ENCODE results near the gene PTS.

PTS gene

DNA sequence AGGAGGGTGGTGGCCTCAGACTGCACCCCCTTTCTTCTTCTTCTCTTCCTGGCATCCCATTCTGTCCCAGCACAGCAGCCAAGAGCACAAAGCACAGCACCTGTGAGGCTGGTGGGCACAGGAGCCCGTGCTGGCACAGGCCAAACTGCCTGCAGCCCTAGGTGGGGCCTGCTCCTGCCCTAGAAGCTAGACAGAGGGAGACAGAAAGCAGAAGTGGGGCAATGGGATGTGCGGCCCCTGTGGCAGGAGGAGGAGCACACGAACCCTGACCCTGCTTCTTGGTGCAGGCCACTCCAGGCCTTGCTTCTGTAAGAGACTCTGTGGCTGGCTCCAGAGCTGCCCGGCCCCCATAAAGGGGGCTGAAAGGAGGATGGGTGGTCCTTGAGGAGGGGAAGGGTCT lies 3.9 kb upstream of the PTS start:
- no peak for DNase-seq

DNA sequence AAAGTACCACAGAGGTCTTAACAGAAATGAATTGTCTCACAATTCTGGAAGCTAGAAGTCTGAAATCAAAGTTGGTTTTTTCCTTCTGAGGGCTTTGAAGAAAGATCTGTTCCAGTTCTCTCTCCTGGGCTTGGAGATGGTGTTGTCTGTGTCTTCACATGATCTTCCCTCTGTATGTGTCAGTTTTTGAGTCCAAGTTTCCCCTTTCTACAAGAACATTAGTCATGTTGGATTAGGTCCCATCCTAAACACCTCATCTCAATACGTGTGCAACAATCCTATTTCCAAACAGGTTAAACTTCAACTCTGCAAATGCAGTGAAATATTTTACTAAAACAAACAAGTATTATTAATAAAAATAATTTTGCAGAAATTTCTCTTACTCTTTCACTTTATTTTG lies 3.1 kb upstream of the PTS start:
- DNase-seq, result peak; percentile 17 to 39

DNA sequence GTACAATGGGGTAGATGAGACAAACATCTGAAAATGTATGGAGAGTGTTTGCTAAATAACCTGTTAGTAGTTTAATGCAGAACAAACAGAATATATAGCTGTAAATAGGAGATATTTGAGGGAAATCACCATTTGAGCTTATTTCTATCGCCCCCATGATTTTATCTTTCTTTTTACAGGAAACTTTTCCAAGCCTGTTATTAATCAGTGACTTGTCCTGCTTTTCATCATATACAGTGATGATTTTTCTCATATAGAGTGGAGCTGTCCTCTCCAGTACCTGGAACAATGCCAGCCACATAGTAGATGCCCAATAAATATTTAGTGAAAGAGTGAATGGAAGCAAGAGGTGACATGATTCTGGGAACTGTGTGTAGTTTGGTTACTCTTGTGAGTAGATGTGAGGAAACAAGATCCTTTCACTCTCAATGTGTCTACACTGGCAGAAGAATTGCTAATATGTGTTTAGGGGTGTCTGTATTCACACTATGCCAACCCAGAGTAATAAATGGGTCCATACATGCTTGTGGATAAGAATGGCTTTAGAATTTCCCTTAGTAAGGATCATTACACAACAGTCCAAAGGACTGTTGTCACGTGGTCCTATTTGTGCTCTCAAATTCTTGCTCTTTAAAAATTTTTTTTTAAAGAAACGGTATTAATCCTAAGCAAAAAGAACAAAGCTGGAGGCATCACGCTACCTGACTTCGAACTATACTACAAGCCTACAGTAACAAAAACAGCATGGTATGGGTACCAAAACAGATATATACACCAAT lies 2.3 kb upstream of the PTS start:
- no peak for DNase-seq

DNA sequence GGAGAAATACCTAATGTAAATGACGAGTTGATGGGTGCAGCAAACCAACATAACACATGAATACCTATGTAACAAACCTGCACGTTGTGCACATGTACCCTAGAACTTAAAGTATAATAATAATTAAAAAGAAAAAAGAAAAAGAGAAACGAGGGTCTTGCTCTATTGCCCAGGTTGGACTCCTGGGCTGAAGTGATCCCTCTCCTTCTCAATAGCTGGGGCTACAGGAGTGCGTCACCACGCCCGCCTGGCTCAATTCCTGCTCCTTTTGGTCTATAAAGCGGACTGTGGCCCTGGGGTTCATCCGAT lies 521 bp upstream of the PTS start:
- DNase-seq, result no peak

DNA sequence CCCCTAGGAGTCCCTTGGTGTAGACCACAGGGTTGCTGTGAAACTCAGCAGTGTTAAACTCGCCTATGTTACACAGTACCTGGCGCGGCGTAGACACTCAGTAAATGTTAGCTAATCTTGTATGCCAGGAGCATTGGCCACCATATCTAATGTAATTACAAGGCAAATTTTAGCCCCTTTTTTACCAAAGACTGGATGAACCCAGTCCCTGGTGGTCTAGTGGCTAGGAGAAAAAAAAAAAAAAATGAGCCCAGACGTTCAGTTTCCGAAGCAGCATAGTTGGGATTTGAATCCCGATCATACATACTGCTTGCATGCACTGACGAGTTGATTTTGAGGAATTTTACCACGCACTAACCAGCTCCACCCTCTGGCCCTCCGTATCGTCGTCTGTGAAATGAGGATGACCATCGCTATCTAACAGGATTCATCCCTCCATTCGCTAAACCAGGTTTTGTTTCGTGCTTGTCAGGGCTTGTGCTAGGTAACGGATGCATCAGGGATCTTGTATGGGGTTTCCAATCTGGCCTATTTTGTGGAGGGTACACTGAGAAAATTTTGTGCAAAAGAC lies 688 bp downstream of the PTS start:
- DNase-seq, result peak in 1 of 2 donors; percentile 23

DNA sequence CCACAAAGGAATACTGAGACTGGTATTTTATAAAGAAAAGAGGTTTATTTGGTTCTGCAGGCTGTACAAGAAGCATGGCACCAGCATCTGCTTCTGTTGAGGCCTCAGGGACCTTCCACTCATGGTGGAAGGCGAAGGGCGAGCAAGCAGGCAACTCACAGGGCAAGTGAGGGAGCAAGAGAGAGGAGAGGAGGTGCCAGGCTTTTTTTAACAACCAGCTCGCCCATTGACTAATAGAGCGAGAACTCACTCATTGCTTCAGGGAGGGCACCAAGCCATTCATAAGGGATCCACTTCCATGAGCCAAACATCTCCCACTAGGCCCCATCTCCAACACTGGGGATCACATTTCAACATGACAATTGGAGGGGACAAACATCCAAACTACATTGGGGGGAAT lies 1.2 kb downstream of the PTS start:
- no peak for DNase-seq

DNA sequence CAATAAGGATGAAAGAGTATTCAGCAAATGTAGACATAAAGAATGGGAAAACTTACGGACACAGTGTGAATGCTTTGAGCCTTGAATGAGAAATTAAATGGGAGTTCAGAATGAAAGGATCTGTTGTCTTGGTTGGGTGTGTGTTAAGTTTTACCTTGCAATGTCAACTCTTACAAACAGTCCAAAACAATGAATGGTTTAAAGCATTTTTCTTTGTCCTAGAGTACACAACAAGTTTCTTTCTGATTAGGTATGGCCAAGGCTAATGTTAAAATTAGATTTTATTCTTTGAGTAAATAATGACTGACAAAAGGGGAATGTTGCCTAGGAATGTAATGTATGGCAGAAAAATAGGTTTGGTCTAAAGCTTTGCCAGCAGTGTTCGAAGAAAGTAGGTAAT lies 2.5 kb downstream of the PTS start:
- no peak for DNase-seq

DNA sequence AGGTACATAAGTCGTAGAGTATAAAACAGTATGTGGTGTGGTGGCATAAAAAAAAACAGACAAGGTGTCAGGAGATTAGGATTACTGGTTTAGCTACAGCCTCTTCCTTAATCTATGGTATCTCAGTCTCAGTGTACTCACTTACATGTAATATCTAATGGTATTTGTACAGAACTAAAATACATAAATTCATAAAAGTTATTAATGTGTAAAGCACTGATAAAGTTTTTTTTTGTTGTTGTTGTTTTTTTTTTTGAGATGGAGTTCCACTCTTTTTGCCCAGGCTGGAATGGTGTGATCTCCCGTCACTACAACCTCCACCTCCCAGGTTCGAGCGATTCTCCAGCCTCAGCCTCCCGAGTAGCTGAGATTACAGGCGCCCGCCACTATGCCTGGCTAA lies 2.9 kb downstream of the PTS start:
- DNase-seq, result no peak

DNA sequence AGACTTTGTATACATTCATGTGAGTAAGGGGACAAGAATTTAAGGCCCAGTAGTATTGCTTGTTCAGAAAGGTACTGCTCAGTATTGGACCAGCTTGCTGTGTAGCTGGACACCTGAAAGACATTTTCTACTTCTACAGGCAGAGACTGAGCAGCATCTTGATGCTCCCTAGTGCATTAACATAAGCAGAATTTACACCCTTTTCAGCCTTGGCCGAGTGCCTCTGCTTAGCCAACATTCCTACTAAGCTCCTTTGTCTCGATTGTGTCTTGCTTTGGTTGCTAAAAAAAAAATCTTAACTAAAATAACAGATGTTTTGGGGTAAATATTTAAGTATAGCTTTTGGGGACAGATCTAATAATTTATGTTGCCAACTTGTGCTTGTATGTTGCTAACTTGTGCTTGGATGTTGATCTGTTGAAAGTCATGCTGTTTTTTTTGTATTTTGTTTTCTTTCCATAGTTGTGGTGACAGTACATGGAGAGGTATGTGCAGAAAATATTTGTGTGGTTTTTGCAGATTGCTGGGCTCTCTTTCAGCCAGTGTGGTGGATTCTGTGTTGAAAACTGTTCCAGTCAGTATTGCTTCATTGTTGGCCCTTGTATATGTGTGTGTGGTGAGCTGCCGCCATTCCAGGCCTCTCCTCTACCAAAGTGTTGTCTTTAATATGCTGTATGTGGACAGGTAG lies 3.7 kb downstream of the PTS start:
- DNase-seq, result no peak

DNA sequence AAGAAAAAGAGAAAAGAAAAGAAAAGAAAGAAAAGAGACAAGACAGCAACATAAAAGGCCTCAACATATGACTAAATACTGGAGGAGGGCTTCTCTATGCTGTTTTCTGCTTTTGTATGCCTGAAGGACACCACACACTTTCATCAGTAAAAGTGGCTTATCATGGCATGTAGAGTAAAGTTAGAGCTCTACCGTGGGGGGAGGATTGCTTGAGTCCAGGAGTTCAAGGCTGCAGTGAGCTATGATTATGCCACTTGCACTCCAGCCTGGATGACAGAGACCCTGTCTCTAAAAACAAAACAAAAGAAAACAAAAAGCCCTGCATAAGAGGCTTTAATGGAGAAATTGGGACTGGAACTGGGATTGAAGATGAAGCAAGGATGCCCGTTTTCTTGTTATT lies 5.7 kb downstream of the PTS start:
- DNase-seq, result no peak

DNA sequence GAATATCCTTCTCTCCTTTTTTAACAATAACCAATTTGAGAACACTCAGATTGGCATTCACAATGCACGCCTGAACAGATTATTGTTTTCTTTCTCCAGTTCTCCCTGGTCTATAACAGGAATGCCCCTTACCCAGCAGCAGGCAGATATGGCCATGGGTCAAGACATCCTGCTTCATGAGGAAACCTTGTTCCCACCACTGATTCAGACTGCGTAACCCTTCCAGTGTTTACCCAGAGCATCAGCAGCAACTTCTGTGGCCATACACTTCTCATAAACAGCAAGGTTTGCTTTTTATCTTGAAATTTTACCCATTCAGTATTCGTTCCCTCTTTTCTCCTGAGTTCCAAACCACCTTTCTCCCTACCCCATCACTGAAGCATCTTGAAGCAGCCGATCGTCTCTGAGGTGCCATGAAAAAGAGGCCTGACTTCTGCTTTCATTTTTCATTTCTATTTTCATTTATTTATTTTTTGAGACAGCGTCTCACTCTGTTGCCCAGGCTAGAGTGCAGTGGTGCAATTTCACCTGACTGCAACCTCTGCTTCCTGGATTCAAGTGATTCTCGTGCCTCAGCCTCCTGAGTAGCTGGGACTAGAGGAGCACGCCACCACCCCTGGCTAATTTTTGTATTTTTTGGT lies 9.6 kb downstream of the PTS start:
- no peak for DNase-seq

DNA sequence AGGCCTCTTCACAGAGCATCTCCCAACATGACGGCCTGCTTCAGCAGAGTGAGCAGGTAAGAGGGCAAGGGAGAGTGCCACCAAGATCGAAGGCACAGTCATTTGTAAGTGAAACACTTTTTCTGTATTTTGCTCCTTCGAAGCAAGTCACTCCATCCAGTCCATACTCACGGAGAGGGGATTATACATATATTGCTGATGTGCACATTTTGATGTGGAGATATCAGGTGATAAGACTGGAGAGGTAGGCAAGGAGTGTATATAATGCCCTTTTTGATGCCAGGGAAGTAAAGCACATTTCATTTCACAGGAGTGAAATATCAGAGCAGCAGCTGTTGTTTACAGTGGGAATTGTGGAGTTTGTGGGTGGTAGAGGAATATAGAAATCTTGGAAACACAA lies 11.2 kb downstream of the PTS start:
- no peak for DNase-seq

DNA sequence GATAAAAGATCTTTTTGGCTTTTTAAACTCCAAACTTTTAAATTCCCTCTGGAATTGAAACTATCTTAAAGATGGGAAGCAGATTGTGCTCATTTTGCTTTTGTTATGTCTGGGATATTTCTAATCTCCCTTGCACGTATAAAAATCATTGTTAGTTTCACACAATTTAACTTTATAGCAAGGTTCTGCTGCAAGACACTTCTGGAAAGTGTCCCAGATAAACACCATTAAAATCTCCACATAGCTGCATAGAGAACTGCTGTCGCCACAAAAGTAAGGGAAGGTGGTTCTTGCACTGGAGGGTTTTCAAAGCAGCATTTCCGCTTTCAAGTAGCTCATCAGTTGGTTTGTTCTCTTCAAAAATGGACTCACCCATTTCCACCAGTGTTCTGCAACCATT lies 11.8 kb downstream of the PTS start:
- DNase-seq, result no peak

DNA sequence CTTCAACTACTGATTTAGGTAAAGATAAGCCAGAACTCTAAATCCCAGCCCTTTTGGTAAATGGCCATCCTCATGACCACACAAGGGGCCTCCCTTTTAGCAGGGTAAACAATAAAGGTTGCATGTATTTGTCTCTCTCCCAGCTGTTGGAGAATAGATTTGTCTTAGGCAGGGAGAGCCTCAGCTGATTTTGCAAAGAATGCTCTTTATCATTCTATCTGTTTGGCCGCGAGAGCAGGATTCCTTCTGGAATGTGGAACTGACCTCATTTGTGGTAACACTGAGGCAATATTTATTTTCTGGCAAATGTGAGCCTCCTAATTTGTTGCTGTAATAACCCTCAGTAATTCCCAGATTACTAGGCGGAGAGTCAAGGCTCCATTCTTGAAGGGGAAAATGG lies 15.3 kb downstream of the PTS start:
- DNase-seq, result no peak

DNA sequence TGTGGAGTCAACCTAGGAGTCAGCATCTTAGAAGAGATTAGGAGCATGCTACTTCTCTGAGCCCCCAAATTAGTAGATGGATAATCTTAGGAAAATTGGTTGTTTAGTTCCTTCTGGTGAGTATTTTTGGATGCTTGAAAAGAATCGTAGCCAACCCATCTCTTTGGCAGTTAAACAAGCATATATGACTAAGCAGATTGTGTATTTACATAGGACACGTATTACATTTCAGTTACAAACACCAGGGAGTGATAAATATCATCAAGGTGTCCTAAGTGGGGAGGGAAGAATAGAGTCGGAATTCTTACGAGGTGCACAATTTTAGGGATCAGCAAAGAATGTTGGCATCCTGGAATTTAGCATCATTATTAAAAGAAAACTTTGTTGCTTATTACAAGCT lies 21.0 kb downstream of the PTS start:
- no peak for DNase-seq

DNA sequence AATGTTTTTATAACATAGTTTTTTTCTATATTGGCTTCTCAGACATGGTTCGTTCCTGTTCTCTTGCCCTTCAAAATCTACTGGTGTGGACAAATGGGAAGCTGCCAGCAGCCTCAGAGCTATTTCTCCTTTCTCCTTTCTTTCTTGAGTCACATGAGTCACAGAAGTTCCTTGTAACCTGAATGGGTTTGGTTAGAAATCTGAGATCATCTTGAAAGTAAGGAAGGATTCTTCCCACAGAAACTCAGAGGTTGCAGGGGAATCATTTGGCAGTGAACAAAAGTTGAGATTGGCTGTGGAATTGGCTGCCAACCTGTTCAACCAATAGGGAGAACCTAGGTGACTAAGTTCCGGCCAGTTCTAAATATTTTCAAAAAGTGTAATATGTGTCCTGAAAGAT lies 22.0 kb downstream of the PTS start:
- DNase-seq, result peak; percentile 60 to 63

DNA sequence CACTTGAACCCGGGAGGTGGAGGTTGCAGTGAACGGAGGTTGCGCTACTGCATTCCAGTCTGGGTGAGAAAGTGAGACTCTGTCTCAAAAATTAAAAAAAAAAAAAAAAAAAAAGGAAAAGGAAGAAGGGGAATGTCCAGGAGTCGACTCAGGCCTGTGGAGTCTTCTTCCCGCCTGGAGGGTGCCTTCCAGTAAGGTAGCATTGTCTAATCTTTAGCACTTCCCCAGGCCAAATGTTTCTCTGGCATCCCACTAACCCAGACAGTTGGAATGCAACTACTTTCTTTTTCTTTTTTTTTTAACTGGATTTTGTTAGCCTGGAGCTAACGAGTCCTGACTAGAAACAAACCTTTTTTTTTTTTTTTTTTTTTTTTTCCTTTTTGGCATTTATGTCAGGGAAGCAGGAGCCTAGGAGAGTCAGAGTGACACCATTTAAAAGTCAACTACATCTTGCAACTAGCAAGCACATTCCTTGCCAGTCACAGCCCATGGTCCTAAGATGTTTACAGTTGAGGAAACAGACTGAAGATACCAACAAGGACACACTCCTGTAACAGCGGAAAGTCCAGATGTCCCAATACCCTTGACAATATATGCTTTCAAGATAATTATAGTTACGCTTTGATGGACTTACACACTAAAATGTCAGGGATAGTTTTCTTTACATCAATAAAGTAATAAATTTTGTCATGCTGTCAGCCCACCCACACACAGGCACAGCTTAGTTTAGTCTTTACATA lies 23.8 kb downstream of the PTS start:
- DNase-seq, result no peak

DNA sequence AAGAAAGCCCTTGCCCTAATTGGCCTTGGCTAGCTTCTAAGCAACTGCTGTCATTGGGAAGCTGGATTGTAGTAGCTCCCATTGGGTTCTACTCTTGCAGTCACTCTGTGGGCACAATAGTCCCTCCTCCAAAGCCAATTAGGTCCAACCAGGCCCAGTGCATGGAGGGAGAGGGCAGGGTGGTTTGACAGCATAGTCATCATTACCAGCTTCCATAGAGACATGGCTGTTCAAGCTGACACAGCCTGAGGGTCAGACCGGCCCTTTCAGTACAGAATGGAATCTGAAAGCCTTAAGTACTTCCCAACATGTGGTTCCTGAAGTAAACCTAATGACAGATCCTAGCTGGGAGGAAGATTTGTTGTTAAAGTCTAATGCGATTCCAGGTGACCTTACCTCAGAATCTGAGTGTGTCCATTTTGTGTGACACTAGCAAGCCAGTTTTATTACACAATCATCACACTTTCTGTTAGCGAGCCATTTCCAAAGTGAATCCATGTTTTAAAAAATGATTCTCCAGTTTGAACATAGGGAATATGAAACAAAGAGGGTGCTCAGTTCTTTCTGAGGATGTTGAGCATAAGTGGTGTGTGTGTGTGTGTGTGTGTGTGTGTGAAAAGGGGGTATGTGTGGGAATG lies 27.5 kb downstream of the PTS start:
- no peak for DNase-seq

DNA sequence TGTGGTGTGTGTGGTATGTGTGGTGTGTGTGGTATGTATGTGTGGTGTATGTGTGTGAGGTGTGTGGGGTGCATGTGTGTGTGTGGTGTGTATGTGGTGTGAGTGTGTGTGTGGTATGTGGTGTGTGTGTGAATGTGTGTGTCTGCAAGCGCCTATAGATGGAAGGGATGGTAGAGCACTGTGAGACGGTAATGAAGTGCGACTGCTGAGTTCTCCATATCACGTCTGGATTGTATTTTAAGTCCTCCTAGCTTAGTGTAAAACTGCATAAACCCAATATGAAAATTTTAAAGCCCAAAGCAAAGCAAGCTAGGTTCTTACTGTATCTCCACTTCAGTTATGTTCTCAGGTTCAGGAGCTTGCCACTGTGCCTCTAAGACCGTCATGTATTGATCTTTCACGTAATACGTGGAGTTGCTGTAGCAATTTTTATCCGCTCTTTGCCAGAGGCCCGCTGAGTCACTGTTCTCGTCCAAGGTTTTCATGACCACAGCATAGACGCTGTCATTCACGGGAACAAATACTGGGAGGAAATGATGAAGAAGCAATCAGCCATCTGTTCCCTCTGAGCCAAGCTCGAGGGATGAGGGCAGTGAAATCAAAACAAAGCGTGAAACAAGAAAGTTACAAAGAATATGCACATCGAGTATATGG lies 29.0 kb downstream of the PTS start:
- DNase-seq, result peak in 1 of 2 donors; percentile 14

DNA sequence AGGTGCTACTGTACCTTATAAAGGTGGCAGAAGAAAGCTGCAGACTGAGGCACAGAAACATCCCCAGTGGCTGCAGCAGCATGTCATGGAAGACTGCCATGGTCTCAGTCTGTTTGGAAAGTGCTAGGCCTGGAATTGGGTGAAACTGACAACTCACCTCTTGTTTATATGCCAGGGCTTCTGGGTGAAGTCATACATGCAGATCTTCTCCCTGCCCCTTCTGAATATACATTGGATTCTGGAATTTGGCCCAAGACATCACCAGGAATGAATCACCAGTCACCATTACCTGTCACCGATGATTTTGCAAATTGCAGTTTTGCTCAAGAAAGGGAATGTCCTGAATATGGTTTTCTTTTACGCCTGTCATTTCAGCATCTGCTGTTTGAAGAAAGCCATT lies 34.3 kb downstream of the PTS start, which contains the start of gene PLET1:
Gene PLET1, minus strand, starts transcription at position 371 of the 400 bp plus-strand sequence. Its CDS starts 271 bp downstream, at position 100.
- DNase-seq, result no peak

DNA sequence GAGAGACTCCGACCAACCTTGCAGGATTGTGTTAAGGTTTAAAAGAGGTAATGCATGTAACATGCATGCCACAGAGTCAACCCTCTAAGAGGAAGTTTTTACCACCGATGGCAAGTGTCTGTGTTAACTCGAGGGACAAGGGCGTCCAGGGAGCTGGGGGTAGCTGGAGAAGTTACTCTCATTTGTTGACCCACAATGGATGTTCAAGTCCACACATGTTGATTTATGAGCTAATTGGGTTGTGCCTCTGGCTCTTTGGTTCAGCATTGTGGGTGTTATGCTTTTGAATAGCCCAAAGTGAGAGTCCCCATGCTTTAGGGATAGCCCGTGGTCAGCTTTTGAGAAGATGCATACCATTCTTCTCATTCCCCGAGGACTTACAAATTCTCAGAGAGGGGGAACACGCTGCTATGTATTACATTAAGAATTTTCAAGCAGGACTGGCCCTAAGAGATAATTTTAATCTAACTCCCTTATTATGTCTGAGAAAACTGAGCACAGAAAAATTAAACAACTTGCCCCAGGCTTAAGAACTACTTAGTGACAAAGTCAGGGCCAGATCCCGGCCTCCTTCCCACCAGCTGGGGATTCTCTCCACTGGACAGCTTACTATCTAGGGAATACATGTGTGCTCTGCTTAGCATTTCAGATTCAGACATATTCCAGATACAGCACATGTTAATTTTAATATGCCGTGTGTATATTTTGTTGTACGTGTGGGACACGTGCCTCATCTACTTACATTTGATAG lies 39.6 kb downstream of the PTS start:
- no peak for DNase-seq
